ENCODE results near the gene RNF43. TPM values are rescaled to one million over a fixed set of nuclear protein-coding genes. Genes with fewer than 3 reads are reported as not detected.

RNF43 gene
- total and polyA plus RNA-seq, 2 of the 13 experiments (the other 11 are each of a cell fraction or from before 2014, with no cell fraction given) = 31.0 to 53.4 TPM

- no peak for TF ChIP-seq MXD1 (CRISPR knock-in tag; IDR thresholded peaks at IDR 0.05)
- no peak for TF ChIP-seq ZNF773 (CRISPR knock-in tag; IDR thresholded peaks at IDR 0.05; ENCODE audit: borderline replicate concordance)
- no peak for TF ChIP-seq ZNF530 (CRISPR knock-in tag; IDR thresholded peaks at IDR 0.05; ENCODE audit: low read depth)
- TF ChIP-seq ZNF891 (CRISPR knock-in tag; IDR thresholded peaks at IDR 0.05) = no peak; the same call in 1 of the 2 replicates
- no peak for TF ChIP-seq BATF2 (CRISPR knock-in tag; IDR thresholded peaks at IDR 0.05)
- TF ChIP-seq MIXL1 (CRISPR knock-in tag; IDR thresholded peaks at IDR 0.05) = peak; percentile 96
- peak; percentile 97 for TF ChIP-seq SKI (IDR thresholded peaks at IDR 0.05; ENCODE audit: partially characterized antibody)
- TF ChIP-seq ZNF337 (CRISPR knock-in tag; IDR thresholded peaks at IDR 0.05; ENCODE audit: borderline replicate concordance, low read depth) = peak; percentile 77
- TF ChIP-seq PRDM4 (CRISPR knock-in tag; IDR thresholded peaks at IDR 0.05; ENCODE audit: borderline replicate concordance) = 0 out of 2 replicates have a peak, but pooled peaks have one; percentile 46
- peak; percentile 99 for TF ChIP-seq ZSCAN31 (CRISPR knock-in tag; IDR thresholded peaks at IDR 0.05; ENCODE audit: low read depth)
- no peak for TF ChIP-seq ZNF136 (CRISPR knock-in tag; IDR thresholded peaks at IDR 0.05; ENCODE audit: low read depth)
- peak; percentile 85; the same call in 1 of the 2 replicates for TF ChIP-seq JUNB (CRISPR knock-in tag; IDR thresholded peaks at IDR 0.05; ENCODE audit: borderline replicate concordance)
- peak; percentile 98 for TF ChIP-seq ZNF614 (CRISPR knock-in tag; IDR thresholded peaks at IDR 0.05; ENCODE audit: borderline replicate concordance)
- TF ChIP-seq ZNF615 (CRISPR knock-in tag; IDR thresholded peaks at IDR 0.05; ENCODE audit: borderline replicate concordance) = no peak
- peak; percentile 78; the same call in 1 of the 2 replicates for TF ChIP-seq KDM2A (CRISPR knock-in tag; IDR thresholded peaks at IDR 0.05; ENCODE audit: borderline replicate concordance, low read depth)
- TF ChIP-seq TEAD2 (CRISPR knock-in tag; IDR thresholded peaks at IDR 0.05) = peak; percentile 46; the same call in 1 of the 2 replicates
- TF ChIP-seq HCFC1 (IDR thresholded peaks at IDR 0.05; ENCODE audit: low read depth, low read length) = no peak
- no peak for TF ChIP-seq CEBPZ (IDR thresholded peaks at IDR 0.05; ENCODE audit: low read length)
- TF ChIP-seq ZNF724P (CRISPR knock-in tag; IDR thresholded peaks at IDR 0.05; ENCODE audit: borderline replicate concordance) = peak; percentile 81
- peak; percentile 30; the same call in 1 of the 2 replicates for TF ChIP-seq MAFF (IDR thresholded peaks at IDR 0.05; ENCODE audit: low read depth, low read length)
- TF ChIP-seq ATF4 (CRISPR knock-in tag; IDR thresholded peaks at IDR 0.05) = peak in 1 of 2 experiments; percentile 89; a peak in 2 of 4 replicates
- 0 out of 2 replicates have a peak, but pooled peaks have one; percentile 58 for TF ChIP-seq TOE1 (CRISPR knock-in tag; IDR thresholded peaks at IDR 0.05)
These were observed 25.9 kb downstream of the RNF43 start (continued) for GRCh38 chr17:58391302-58391984.
